ENCODE measurements around the gene PLXDC2. TPM values are rescaled to one million over a fixed set of nuclear protein-coding genes. Genes with fewer than 3 reads are reported as not detected.

Gene PLXDC2
- total RNA-seq, 1 donor from 2014 or later, result 12.4 TPM

GRCh38 chr10:19892270-19892669 is 76.0 kb downstream of the PLXDC2 start:
- intact Hi-C loops (cut with micrococcal nuclease), result no loop called here
- ATAC-seq (no peak), DNase-seq (no peak)

DNA sequence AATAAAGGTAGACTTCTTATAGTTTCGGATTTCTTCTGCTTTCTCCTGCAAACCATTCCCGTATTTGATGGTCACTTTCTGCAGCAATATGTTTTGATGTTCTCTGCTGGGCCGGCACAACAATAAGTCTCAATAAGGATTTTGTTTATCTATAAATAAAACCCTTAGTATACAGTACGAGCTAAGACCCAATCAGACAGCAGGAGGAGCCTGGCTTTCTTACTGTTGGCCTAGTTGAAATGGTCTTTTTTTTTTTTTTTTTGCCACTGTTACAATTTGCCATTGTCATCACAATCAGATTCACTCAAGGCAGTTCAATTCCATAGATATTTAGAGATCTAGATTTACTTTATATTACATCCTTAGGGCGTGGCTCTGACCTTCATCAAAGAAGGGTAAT is 76.4 kb downstream of the PLXDC2 start:
- DNase-seq, result no peak
- intact Hi-C loops (cut with micrococcal nuclease), result no loop called here
- ATAC-seq, result no peak

DNA sequence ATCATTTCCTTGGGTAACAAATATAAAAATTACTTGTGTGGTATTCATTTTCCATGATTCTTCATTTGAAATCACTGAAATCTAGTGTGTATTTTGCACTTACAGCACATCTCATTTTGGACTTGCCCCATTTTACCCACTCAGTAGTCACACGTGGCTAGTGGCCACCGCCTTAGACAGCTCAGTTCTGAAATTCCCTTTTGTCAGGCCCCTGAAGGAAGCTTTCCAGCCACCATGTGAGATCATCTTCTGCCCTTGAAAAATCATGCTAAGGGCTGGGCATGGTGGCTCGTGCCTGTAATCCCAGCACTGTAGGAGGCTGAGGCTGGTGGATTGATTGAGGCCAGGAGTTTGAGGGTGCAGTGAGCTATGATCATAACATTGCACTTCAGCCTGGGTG is 79.3 kb downstream of the PLXDC2 start:
- ATAC-seq (no peak), DNase-seq (no peak)
- intact Hi-C loops (cut with micrococcal nuclease), result no loop called here

DNA sequence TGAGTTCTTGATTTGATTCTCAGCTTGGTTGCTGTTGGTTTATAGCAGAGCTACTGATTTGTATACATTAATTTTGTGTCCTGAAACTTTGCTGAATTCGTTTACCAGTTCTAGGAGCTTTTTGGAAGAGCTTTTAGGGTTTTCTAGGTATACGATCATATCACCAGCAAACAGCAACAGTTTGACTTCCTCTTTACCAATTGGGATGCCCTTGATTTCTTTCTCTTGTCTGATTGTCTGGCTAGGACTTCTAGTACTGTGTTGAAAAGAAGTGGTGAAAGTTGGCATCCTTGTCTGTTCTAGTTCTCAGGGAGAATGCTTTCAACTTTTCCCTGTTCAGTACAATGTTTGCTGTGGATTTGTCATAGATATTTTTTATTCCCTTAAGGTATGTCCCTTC is 86.2 kb downstream of the PLXDC2 start:
- intact Hi-C loops (cut with micrococcal nuclease), result no loop called here
- DNase-seq (no peak), ATAC-seq (no peak)

GRCh38 chr10:19904202-19904661 is 88.0 kb downstream of the PLXDC2 start:
- DNase-seq, result no peak
- ATAC-seq, result no peak
- intact Hi-C loops (cut with micrococcal nuclease), result no loop called here

DNA sequence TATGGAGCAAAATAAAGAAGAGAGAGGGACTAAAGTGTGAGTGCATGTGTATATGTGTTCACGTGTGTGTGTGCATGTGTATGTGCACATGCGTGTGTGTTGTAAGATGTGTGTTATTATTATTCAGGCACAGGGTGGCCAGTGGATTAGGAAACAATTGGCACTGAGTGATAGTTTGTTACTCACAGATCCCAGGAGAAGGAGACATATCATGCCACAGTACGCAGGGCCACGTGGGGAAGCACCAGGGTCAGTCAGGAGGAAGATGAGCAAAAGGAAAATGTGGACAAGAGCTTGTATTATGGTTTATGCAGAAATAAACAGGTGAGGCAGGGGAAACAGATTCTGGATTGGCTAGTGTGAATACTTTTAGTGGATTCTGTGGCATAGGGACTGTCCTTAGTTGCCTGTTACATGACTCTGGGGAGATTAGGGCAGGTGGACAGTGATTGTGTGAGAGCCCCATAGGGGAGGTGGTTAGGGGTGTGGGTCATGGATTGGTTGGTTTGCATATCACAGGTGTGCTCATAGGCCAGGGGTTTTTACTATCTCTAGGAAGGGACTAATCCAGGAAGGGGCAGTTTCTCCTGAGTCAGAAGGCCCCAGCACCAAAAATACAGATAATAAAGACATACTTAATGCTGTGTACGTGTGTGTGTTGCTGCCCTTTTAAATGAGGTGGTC is 90.0 kb downstream of the PLXDC2 start:
- intact Hi-C loops (cut with micrococcal nuclease), result no loop called here
- no peak for ATAC-seq
- DNase-seq, result no peak

GRCh38 chr10:19908991-19909696 is 92.9 kb downstream of the PLXDC2 start:
- no peak for DNase-seq
- intact Hi-C loops (cut with micrococcal nuclease), result no loop called here
- no peak for ATAC-seq

GRCh38 chr10:19911886-19912285 is 95.7 kb downstream of the PLXDC2 start:
- intact Hi-C loops (cut with micrococcal nuclease), result no loop called here
- no peak for ATAC-seq
- no peak for DNase-seq

DNA sequence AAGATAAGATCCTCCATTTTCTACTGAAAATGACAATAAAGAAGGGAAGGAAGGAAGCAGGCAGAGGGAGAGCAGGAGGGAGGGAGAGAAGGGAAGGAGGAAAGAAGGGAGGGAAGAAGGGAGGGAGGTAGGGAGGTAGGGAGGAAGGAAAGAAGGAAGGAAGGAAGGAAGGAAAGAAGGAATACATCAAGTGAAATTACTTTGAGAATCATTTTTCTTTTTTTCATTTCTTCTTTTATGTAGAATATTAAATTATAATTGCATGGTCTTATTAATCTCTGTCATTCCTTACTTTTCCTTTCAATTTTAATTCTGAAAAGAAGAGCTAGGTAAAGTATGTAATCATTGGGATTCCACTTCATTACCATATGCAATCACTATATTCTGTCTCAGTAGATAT is 97.8 kb downstream of the PLXDC2 start:
- no peak for DNase-seq
- ATAC-seq, result no peak
- intact Hi-C loops (cut with micrococcal nuclease), result no loop called here

DNA sequence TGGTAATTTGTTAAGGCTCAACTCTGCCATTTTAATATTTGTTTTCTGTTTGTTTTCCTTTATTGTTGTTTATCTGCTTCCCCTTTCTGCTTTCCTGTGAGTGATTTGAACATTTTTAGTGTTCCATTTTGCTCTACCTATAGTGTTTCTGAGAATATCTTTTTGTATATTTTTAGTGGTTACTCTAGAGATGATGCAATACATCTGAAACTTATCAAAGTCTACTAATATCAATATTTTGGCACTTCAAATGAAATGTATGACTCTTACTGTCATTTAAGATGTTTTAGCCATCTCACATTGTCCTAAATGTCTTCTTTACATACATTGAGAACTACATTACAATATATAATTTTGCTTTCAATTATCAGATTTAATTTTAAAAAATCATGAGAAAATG is 98.9 kb downstream of the PLXDC2 start:
- ATAC-seq (no peak), DNase-seq (no peak)
- intact Hi-C loops (cut with micrococcal nuclease), result no loop called here

- ATAC-seq (no peak), DNase-seq (no peak)
- intact Hi-C loops (cut with micrococcal nuclease), result no loop called here
These were observed 99.6 kb downstream of the PLXDC2 start for GRCh38 chr10:19915816-19916215.

GRCh38 chr10:19917751-19918478 is 101.7 kb downstream of the PLXDC2 start:
- intact Hi-C loops (cut with micrococcal nuclease), result no loop called here
- no peak for ATAC-seq
- no peak for DNase-seq

- intact Hi-C loops (cut with micrococcal nuclease), result no loop called here
- ATAC-seq, result no peak
- DNase-seq, result no peak
These were observed 102.6 kb downstream of the PLXDC2 start for GRCh38 chr10:19918794-19919193.

DNA sequence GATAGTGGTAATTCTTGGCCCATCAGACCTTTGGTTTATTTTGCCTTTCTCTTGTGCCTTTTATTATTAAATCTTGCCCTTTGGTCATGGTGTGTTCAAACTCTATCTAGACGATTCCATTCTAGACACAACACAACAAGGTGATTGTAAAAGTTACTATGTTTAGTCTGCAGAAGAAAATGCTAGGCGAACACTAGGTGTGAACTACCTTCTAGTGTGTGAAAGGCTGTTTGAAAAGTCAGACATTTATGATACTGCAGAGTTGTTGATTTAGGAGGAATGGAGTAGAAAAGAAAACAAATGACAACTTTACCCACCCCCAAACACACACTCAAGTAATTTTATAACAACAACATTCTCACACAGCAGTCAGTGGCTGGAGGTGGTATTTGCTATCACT is 103.4 kb downstream of the PLXDC2 start:
- no peak for ATAC-seq
- no peak for DNase-seq
- intact Hi-C loops (cut with micrococcal nuclease), result no loop called here

DNA sequence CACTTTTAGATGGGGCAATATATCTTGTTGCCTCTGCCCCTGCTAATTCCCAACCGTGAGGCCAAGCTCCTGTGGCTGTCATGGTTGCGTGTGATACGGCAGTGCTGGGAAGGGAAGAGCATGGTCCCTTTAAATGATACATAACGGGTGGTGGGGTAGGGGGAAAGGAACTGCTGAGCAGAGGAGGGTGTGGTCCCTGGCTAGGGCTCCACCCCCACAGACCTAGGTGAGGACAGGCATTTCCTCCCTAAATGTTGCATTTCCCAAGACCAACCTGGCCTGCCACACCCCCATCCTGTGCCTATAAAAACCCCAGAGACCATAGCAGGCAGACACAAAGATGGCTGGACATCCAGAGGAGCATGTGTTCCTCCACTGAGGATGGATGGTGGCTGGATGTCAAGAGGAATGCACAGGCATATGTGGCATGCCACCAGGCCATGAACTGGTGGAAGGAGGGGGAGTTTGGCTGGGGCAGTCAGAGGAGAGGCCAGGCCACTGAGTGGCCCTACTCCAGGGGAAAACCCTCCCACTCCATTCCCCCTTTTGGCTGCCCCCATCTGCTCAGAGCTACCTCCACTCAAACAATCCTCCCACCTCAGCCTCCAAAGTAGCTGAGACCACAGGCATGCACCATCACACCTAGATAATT is 104.0 kb downstream of the PLXDC2 start:
- intact Hi-C loops (cut with micrococcal nuclease), result no loop called here
- DNase-seq (no peak), ATAC-seq (no peak)

DNA sequence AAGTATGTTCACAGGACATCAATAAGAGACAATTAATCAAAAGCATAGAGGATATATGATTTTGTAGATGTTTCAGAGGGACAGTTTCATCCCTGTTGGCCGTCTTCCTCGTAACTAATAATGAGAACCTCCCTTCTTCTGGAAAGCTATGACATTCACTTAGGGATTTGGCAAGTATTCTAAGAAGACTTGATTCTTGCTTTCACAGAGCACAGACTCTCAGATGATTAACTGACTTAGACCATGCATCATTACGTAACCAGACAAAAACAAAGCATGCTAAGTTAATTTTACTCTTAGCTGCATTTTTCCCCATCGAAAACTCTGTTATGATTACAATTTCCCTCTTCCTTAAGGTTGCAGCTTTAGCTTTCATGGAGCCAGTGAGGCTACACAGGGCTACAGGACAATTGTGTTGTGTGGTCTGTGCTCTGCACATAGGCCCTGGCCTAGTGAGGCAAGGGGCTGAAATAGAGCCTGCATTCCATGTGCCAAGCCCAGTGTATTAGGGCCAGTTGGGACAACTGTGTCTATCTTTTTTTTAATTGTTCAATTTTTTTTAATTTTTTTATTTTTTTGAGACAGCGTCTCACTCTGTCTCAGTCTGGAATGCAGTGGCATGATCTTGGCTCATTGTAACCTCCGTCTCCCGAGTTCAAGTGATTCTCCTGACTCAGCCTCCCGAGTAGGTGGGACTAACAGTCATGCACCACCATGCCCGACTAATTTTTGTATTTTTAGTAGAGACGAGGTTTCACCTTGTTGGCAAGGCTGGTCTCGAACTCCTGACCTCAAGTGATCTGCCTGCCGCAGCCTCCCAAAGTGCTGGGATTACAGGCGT is 105.3 kb downstream of the PLXDC2 start:
- intact Hi-C loops (cut with micrococcal nuclease), result no loop called here
- ATAC-seq, result peak; percentile 81
- DNase-seq, result no peak

- intact Hi-C loops (cut with micrococcal nuclease), result no loop called here
- peak; percentile 66 for ATAC-seq
- DNase-seq, result no peak
These were observed 106.2 kb downstream of the PLXDC2 start for GRCh38 chr10:19922236-19922963.

- DNase-seq (no peak), ATAC-seq (peak; percentile 52)
- intact Hi-C loops (cut with micrococcal nuclease), result no loop called here
These were observed 108.8 kb downstream of the PLXDC2 start for GRCh38 chr10:19925064-19925463.

Measured in left ventricle myocardium superior (tissue), 1 donor.